HG02798 (cell line): ENCODE measurements around the gene KRTAP10-4.

Source experiments
- ATAC-seq: cut with Tn5 transposase; IDR thresholded peaks from one replicate; pipeline ENCODE4 v1.9.1; 2021; ENCODE audit warnings: mild to moderate bottlenecking; ENCODE audit not compliant: unreplicated experiment, poor library complexity

The KRTAP10-4 gene

GRCh38 chr21:44612669-44613229 lies 39.2 kb downstream of the KRTAP10-4 start:
- no peak for ATAC-seq

- no peak for ATAC-seq
Measured at GRCh38 chr21:44613386-44614155, 40.0 kb downstream of the KRTAP10-4 start.

- no peak for ATAC-seq
Measured at GRCh38 chr21:44614161-44614631, 40.7 kb downstream of the KRTAP10-4 start.

GRCh38 chr21:44614961-44615391 lies 41.4 kb downstream of the KRTAP10-4 start:
- ATAC-seq = no peak

GRCh38 chr21:44615466-44615865 lies 41.9 kb downstream of the KRTAP10-4 start:
- ATAC-seq = no peak

GRCh38 chr21:44615911-44616590 lies 42.5 kb downstream of the KRTAP10-4 start:
- ATAC-seq = no peak

GRCh38 chr21:44616591-44616926 lies 43.0 kb downstream of the KRTAP10-4 start:
- no peak for ATAC-seq

- no peak for ATAC-seq
Measured at GRCh38 chr21:44617071-44617501, 43.6 kb downstream of the KRTAP10-4 start.

GRCh38 chr21:44618504-44618903 lies 45.0 kb downstream of the KRTAP10-4 start:
- ATAC-seq = no peak

- ATAC-seq = no peak
Measured at GRCh38 chr21:44618909-44619308, 45.4 kb downstream of the KRTAP10-4 start.

- ATAC-seq = no peak
Measured at GRCh38 chr21:44619886-44620285, 46.4 kb downstream of the KRTAP10-4 start.

- ATAC-seq = no peak
Measured at GRCh38 chr21:44623575-44623974, 50.0 kb downstream of the KRTAP10-4 start.
